ENCODE data around the gene ZNF275. TPM values are rescaled to one million over a fixed set of nuclear protein-coding genes. Genes with fewer than 3 reads are reported as not detected.

The ZNF275 gene
- total RNA-seq, 2 experiments from 2014 or later: 10.5 to 11.3 TPM

GRCh38 chrX:153338836-153339235 is 4.9 kb downstream of the ZNF275 start:
- Mint-ChIP-seq H3K36me3 (ENCODE audit: low read depth) (peaks cover 72% of the 10 kb centered on the region), H3K4me3 (peak overlapping the region; percentile 47), H3K27ac (no peak overlapping the region), H3K9me3 (peaks cover 2% of the 10 kb centered on the region), H3K27me3 (no peaks in the 10 kb centered on the region), H3K4me1 (ENCODE audit: low read depth) (peaks cover 78% of the 10 kb centered on the region)
- ChIA-PET POLR2A (no interaction called here), CTCF (no interaction called here)
- peaks cover 57% of the 10 kb centered on the region for H3K4me1 ChIP-seq (ENCODE audit: insufficient read depth, low read length)
- H3K27ac ChIP-seq (ENCODE audit: low read depth in 1 of 2, low read length in 2 of 2): no peak overlapping the region
- DNase-seq (no peak), ATAC-seq (ENCODE audit: poor library complexity) (no peak)
- TF ChIP-seq CTCF (IDR thresholded peaks at IDR 0.05): no peak
- no peaks in the 10 kb centered on the region for H3K9me3 ChIP-seq (ENCODE audit: control insufficient read depth in 1 of 2, insufficient read depth in 1 of 2, low read length in 2 of 2)
- H3K36me3 ChIP-seq (ENCODE audit: insufficient read depth, low read length): peaks cover 35% of the 10 kb centered on the region
- no peak overlapping the region for H3K4me3 ChIP-seq (ENCODE audit: low read length)
- intact Hi-C loops (cut with DNase I, micrococcal nuclease): loop anchor here in 1 of 2 experiments (5.0 kb wide), 1 partner anchor 507 kb away; the partner anchor contains the start of genes CETN2 and NSDHL
- H3K27me3 ChIP-seq (ENCODE audit: control insufficient read depth in 1 of 2, insufficient read depth in 2 of 2, low read length in 2 of 2): no peaks in the 10 kb centered on the region

GRCh38 chrX:153339662-153340061 is 5.7 kb downstream of the ZNF275 start:
- Histone ChIP-seq H3K27ac (ENCODE audit: low read depth in 1 of 2, low read length in 2 of 2) (no peak overlapping the region), H3K9me3 (ENCODE audit: control insufficient read depth in 1 of 2, insufficient read depth in 1 of 2, low read length in 2 of 2) (no peaks in the 10 kb centered on the region), H3K4me3 (ENCODE audit: low read length) (no peak overlapping the region), H3K36me3 (ENCODE audit: insufficient read depth, low read length) (peaks cover 43% of the 10 kb centered on the region), H3K27me3 (ENCODE audit: control insufficient read depth in 1 of 2, insufficient read depth in 2 of 2, low read length in 2 of 2) (no peaks in the 10 kb centered on the region), H3K4me1 (ENCODE audit: insufficient read depth, low read length) (peaks cover 65% of the 10 kb centered on the region)
- ATAC-seq (ENCODE audit: poor library complexity) (no peak), DNase-seq (no peak)
- H3K4me1 Mint-ChIP-seq (ENCODE audit: low read depth): peaks cover 79% of the 10 kb centered on the region
- no peaks in the 10 kb centered on the region for H3K27me3 Mint-ChIP-seq
- H3K27ac Mint-ChIP-seq: no peak overlapping the region
- no peak overlapping the region for H3K4me3 Mint-ChIP-seq
- ChIA-PET POLR2A (no interaction called here), CTCF (no interaction called here)
- H3K9me3 Mint-ChIP-seq: peaks cover 2% of the 10 kb centered on the region
- H3K36me3 Mint-ChIP-seq (ENCODE audit: low read depth): peaks cover 79% of the 10 kb centered on the region
- intact Hi-C loops (cut with DNase I, micrococcal nuclease): loop anchor here in 1 of 2 experiments (5.0 kb wide), 1 partner anchor 507 kb away; the partner anchor contains the start of genes CETN2 and NSDHL
- TF ChIP-seq CTCF (IDR thresholded peaks at IDR 0.05): no peak

- H3K4me3 Mint-ChIP-seq: no peak overlapping the region
- no peaks in the 10 kb centered on the region for H3K27me3 Mint-ChIP-seq
- intact Hi-C loops (cut with DNase I, micrococcal nuclease): no loop called here
- H3K9me3 Mint-ChIP-seq: peaks cover 2% of the 10 kb centered on the region
- ChIA-PET CTCF (no interaction called here), POLR2A (no interaction called here)
- DNase-seq (no peak), ATAC-seq (ENCODE audit: poor library complexity) (no peak)
- peaks cover 84% of the 10 kb centered on the region for H3K36me3 Mint-ChIP-seq (ENCODE audit: low read depth)
- Histone ChIP-seq H3K36me3 (ENCODE audit: insufficient read depth, low read length) (peaks cover 47% of the 10 kb centered on the region), H3K9me3 (ENCODE audit: control insufficient read depth in 1 of 2, insufficient read depth in 1 of 2, low read length in 2 of 2) (no peaks in the 10 kb centered on the region), H3K27ac (ENCODE audit: low read depth in 1 of 2, low read length in 2 of 2) (no peak overlapping the region), H3K4me1 (ENCODE audit: insufficient read depth, low read length) (peaks cover 62% of the 10 kb centered on the region), H3K4me3 (ENCODE audit: low read length) (no peak overlapping the region), H3K27me3 (ENCODE audit: control insufficient read depth in 1 of 2, insufficient read depth in 2 of 2, low read length in 2 of 2) (no peaks in the 10 kb centered on the region)
- no peak overlapping the region for H3K27ac Mint-ChIP-seq
- H3K4me1 Mint-ChIP-seq (ENCODE audit: low read depth): peaks cover 76% of the 10 kb centered on the region
- TF ChIP-seq CTCF (IDR thresholded peaks at IDR 0.05): no peak
Measured at GRCh38 chrX:153340111-153340510, 6.2 kb downstream of the ZNF275 start.
